ENCODE data around the gene COL23A1. TPM values are rescaled to one million over a fixed set of nuclear protein-coding genes. Genes with fewer than 3 reads are reported as not detected.

Gene COL23A1
- polyA plus RNA-seq, 2 of the 4 experiments (the other 2 are of a cell fraction), result not detected

DNA sequence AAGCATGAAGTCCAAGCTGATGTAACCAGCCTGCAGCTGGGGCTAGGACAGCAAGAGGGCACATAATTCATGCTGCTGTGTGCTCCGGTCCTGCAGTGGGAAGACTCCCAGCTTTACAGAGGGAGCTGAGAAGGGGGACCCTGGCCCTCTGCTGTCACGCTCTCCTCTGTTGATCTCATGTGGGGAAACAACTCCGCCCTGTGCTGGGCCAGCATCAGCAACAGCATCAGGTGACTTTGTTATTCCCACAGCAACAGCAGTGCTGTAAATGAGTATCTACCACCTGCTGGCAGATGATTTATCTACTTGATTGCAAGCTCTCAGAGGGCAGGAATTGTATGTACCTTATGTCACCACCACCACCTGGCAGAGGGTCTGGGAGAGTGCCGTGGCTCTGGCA, 176.2 kb downstream of the COL23A1 start:
- no peak for ATAC-seq
- POLR2A ChIA-PET, result no interaction called here
- no peaks in the 10 kb centered on the region for H3K4me1 ChIP-seq

DNA sequence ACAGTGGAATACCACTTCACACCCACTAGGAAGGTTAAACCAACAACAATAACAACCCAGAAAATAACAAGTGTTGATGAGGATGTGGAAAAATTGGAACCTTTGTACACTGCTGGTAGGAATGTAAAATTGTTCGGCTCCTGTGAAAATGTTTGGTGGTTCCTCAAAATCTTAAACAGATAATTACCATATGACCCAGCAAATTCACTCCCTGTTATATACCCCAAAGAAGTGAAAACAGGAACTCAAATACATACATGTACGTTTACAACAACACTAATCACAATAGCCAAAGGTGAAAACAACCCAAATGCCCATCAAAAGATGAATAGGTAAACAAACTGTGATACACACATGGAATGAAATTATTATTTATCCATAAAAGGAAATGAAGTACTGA, 179.1 kb downstream of the COL23A1 start:
- ChIA-PET CTCF (no interaction called here), POLR2A (no interaction called here)
- no peaks in the 10 kb centered on the region for H3K4me1 ChIP-seq
- no peaks in the 10 kb centered on the region; the same call in 2 of the 3 replicates for H3K9me3 ChIP-seq
- no peak for DNase-seq (ENCODE audit: low read depth in 1 of 2, low spot score in 1 of 2)
- H3K4me3 ChIP-seq, result no peak overlapping the region
- WGBS (ENCODE audit: missing lambda C conversion rate), result 10% methylated on average over 2 of the region's 2 CpGs
- no peak for FAIRE-seq
- H3K4me2 ChIP-seq, result no peak overlapping the region
- TF ChIP-seq JUNB (IDR thresholded peaks at IDR 0.05), result no peak
- TF ChIP-seq ESRRA (IDR thresholded peaks at IDR 0.05; ENCODE audit: borderline replicate concordance, low read length), result no peak
- no peak for ATAC-seq
- H3K27ac ChIP-seq, result no peak overlapping the region

More for the DNA sequence above, 176.2 kb downstream of the COL23A1 start:
- no peak overlapping the region for H3K4me2 ChIP-seq
- CTCF ChIA-PET, result no interaction called here
- H3K4me3 ChIP-seq, result no peak overlapping the region
- DNase-seq (ENCODE audit: low read depth in 1 of 2, low spot score in 1 of 2), result no peak
- WGBS (ENCODE audit: missing lambda C conversion rate), result 27% methylated on average over 4 of the region's 4 CpGs
- no peak overlapping the region for H3K27ac ChIP-seq
- no peak for FAIRE-seq
- no peaks in the 10 kb centered on the region; the same call in 2 of the 3 replicates for H3K9me3 ChIP-seq
- TF ChIP-seq CBX8 (IDR thresholded peaks at IDR 0.05) (no peak), NR3C1 (IDR thresholded peaks at IDR 0.05) (no peak), MYC (IDR thresholded peaks at IDR 0.05; ENCODE audit: borderline replicate concordance, low read length) (no peak), HEYL (CRISPR knock-in tag; IDR thresholded peaks at IDR 0.05) (no peak), TFCP2L1 (CRISPR knock-in tag; IDR thresholded peaks at IDR 0.05) (no peak), RARB (CRISPR knock-in tag; IDR thresholded peaks at IDR 0.05) (no peak)

GRCh38 chr5:178407646-178408045, 182.5 kb downstream of the COL23A1 start:
- no peak for ATAC-seq
- DNase-seq (ENCODE audit: low read depth in 1 of 2, low spot score in 1 of 2), result no peak
- ChIA-PET POLR2A (no interaction called here), CTCF (no interaction called here)
- TF ChIP-seq, protein P1, sequence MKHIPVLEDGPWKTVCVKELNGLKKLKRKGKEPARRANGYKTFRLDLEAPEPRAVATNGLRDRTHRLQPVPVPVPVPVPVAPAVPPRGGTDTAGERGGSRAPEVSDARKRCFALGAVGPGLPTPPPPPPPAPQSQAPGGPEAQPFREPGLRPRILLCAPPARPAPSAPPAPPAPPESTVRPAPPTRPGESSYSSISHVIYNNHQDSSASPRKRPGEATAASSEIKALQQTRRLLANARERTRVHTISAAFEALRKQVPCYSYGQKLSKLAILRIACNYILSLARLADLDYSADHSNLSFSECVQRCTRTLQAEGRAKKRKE (CRISPR knock-in tag; IDR thresholded peaks at IDR 0.05; ENCODE audit: low read depth), result no peak
- TF ChIP-seq RCOR1 (IDR thresholded peaks at IDR 0.05; ENCODE audit: low read depth, low read length), result no peak
- Histone ChIP-seq H3K9me3 (no peaks in the 10 kb centered on the region), H3K4me2 (no peak overlapping the region), H3K4me1 (no peaks in the 10 kb centered on the region), H3K4me3 (no peak overlapping the region), H3K27ac (no peak overlapping the region)
- no peak for FAIRE-seq
- 3% methylated on average over 2 of the region's 2 CpGs for WGBS (ENCODE audit: missing lambda C conversion rate)

DNA sequence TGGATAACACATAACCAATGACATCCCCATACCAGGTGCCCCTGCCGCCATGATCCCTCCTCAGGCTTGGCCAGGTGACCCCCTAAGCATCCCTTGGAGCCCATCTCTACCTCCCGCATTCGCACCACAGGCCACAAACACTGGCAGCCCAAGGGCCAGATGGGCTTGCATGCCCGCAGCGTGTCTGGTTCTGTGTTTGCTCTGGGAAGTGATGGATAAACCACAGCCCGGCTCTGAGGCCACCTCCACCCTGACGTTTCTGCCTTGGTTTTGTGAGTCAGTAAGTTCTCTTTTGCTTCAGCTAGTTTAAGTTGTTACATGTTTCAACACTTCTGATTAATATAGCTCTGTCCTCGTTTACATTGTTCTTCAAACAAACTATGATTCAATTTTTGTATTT, 185.2 kb downstream of the COL23A1 start:
- FAIRE-seq (no peak), ATAC-seq (no peak), DNase-seq (ENCODE audit: low read depth in 1 of 2, low spot score in 1 of 2) (no peak)
- no peak overlapping the region for H3K4me3 ChIP-seq
- no peak overlapping the region for H3K4me2 ChIP-seq
- TF ChIP-seq NPAS2 (CRISPR knock-in tag; IDR thresholded peaks at IDR 0.05; ENCODE audit: borderline replicate concordance) (no peak), ELK1 (IDR thresholded peaks at IDR 0.05; ENCODE audit: low read depth, low read length) (no peak), HDAC2 (IDR thresholded peaks at IDR 0.05) (no peak), FOSL2 (IDR thresholded peaks at IDR 0.05) (no peak), FOSL2 (CRISPR knock-in tag; IDR thresholded peaks at IDR 0.05) (no peak), BHLHE40 (IDR thresholded peaks at IDR 0.05; ENCODE audit: low read depth, low read length) (no peak), KDM5A (IDR thresholded peaks at IDR 0.05) (no peak), RARB (CRISPR knock-in tag; IDR thresholded peaks at IDR 0.05) (no peak)
- no peaks in the 10 kb centered on the region for H3K4me1 ChIP-seq
- ChIA-PET POLR2A (no interaction called here), CTCF (no interaction called here)
- 42% methylated on average over 8 of the region's 8 CpGs for WGBS (ENCODE audit: missing lambda C conversion rate)
- peaks cover 4% of the 10 kb centered on the region; the same call in 1 of the 3 replicates for H3K9me3 ChIP-seq
- no peak overlapping the region for H3K27ac ChIP-seq

Data from A549 (cell line).